DMS53 treated with DMSO at 0.1 percent for 48 hours (cell line): ENCODE results near the gene TANC2.

ENCODE experiments used
- DNase-seq: peaks from one replicate; lab custom pipeline; 2025; ENCODE audit not compliant: unreplicated experiment; lab: John Stamatoyannopoulos, UW

The TANC2 gene

DNA sequence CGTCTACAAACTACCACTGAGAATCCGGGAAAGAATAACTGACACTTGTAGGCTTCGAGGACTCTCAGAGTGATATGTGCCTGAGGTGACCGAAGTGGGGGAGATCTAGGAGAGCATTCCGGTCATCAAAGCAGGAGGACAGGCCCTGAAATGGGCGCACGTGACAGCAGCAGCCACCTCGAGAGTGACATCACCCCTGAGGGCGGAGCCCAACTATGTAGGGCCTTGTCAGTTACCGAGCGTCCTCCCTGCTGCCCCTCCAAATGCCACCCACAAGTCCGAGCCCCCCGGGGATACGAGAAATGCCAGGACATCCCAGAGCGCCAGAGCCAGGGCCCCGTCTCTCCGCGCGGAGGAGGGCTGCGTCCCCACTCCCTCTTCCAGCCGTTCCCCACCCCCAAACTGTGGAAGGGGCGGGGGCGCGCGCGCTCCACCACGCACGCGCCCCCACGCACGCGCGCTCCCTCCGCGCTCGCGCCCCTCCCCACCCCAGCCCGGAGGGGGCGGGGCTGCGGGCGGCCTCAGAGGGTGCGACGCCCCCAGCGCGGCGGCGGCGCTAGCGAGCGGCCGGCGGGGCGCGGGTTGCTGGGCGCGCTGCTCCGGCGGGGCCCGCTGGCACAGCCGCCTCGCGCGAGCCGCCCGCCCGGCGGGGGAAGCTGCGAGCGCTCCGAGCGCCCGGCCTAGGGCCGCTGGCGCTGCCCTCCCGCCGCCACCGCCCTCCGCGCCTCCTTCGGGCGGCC, at the start of gene TANC2:
Gene TANC2 (plus strand): TSS at position 550 of the 740 bp plus-strand sequence. CDS start 43,325 bp downstream, outside the sequence.
- peak; percentile 61 for DNase-seq

GRCh38 chr17:62916684-62917571, 49.1 kb upstream of the TANC2 start:
- no peak for DNase-seq

GRCh38 chr17:62919388-62919787, 46.6 kb upstream of the TANC2 start:
- no peak for DNase-seq

GRCh38 chr17:62920300-62920699, 45.7 kb upstream of the TANC2 start:
- no peak for DNase-seq

DNA sequence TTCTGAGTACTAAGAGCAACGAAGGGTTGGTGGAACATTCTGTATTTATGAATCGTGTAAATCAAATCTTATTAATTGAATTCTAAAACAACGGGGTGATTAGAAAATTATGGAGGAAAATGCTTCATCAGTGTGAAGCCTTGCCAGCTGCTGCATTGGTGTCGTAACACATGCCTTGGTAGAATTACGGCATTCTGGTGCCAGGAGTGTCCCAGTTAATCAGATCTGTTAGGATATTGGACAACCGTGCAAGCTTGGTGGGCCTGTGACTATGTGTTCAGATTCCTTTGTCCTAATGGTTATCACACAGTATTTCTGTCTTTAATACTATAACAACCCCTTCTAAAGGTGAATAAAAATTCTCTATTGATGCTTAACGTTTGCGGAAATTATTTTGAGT, 44.2 kb upstream of the TANC2 start:
- no peak for DNase-seq

DNA sequence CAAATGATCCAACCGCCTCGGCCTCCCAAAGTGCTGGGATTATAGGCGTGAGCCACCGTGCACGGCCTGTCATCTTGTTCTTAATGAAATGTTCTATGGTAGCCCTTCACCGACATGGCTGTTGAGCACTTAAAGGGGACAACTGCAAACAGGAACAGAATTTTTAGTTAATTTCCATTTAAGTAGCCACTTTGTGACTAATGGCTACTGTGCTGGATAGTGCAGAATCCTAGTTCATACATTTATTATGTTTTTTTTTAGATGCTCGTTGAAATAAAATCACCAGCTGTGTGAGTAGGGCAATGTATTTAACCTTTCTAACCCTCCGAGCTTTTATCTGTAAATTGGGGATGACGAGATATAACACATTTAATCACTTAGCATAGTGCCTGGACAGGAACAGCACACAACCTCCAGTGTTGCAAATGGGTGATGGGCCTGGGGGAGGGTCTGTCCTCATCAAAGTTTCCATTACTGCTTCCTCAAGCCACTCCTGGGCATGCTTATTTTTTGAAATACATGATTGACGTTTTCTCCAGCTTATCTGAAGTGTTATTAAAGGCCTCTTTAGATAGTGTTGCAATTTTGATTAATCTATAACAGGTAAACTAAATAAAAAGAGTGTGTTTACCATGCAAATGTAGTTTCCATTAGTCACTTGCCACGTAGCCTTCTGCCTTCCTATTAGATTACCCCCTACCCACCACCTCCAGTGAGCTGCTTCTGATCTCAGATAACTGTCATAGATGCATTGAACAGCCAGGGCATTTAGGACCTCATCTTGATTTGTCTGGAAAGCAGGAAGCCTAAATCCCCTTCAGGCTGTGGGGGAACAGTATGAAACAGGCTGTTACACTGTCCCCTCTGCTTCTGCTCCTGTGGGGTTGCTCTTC, 42.5 kb upstream of the TANC2 start:
- no peak for DNase-seq

DNA sequence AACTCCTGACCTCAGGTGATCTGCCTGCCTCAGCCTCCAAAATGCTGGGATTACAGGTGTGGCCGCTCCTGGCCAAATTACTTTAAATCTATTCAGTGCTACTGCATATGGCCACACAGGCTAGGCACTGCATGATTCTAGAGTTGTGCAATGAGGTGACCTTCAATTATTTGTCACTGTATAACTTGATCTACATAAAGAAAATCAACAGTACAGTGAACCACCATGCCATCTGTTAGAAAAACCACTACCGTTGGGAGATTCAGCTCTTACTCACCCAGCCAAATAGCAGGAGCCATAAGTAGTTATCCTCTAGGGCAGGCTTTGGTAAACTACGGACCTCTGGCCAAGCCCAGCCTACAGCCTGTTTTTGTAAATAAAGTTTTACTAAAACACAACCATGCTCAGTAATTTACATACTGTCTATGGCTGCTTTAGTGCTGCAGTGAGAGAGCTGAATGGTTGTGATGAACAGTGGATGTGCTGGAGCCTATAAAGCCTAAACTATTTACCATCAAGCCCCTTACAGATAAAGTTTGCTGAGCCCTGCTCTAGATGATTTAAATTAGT, 40.7 kb upstream of the TANC2 start:
- DNase-seq: no peak

- DNase-seq: no peak
Measured at GRCh38 chr17:62927083-62927482, 39.0 kb upstream of the TANC2 start.

- DNase-seq: no peak
Measured at GRCh38 chr17:62929320-62929719, 36.7 kb upstream of the TANC2 start.

GRCh38 chr17:62931101-62931500, 34.9 kb upstream of the TANC2 start:
- DNase-seq: no peak

GRCh38 chr17:62933501-62934385, 32.3 kb upstream of the TANC2 start:
- no peak for DNase-seq

- no peak for DNase-seq
Measured at GRCh38 chr17:62935098-62935497, 30.9 kb upstream of the TANC2 start.

GRCh38 chr17:62935523-62935922, 30.5 kb upstream of the TANC2 start:
- DNase-seq: no peak

- DNase-seq: no peak
Measured at GRCh38 chr17:62937606-62938005, 28.4 kb upstream of the TANC2 start.

DNA sequence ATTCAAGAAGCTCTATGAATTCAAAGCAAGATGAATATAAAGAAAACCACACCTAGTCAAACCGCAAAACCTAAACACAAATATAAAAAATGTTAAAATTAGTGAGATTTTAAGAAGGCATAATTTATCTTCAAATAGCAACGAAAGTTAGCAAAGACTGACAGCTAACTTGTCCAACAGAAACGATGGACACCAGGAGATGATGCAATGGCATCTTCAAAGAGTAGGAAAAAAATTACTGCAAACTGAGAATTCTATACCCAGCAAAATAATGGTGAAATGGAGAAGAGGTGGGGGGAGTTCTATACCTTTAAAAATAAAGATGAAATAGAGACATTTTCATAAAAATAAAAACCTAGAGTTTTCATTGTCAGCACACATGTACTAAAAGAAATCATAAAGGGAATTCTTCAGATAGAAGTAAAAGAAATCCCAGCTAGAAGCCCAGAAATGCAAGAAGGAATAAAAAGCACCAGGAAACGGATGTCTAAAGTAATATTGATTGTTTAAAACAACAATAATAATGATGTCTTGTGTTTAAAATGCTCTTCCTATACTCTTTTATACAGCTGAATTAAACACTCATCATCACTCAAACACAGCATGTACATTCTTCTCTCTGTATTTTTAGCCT, 24.6 kb upstream of the TANC2 start:
- no peak for DNase-seq

DNA sequence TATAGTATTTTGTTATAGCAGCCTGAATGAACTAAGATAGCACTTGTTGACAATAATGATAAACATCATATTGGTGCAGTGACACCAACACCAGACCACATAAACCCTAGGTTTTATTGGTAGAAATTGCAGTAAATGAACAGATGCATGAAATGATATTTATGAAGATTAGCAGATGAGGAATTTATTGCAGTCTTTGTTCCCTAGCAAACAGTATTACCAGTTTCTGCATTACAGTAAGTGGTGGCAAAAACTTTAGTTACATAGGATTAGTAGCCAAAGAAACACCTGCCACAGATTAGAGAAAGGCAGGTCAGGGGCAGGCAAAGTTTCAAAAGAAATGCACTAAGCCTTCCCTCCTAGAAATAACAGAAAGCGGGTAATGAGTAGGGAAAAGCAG, 17.7 kb upstream of the TANC2 start:
- no peak for DNase-seq

GRCh38 chr17:62949036-62949435, 17.0 kb upstream of the TANC2 start:
- no peak for DNase-seq

DNA sequence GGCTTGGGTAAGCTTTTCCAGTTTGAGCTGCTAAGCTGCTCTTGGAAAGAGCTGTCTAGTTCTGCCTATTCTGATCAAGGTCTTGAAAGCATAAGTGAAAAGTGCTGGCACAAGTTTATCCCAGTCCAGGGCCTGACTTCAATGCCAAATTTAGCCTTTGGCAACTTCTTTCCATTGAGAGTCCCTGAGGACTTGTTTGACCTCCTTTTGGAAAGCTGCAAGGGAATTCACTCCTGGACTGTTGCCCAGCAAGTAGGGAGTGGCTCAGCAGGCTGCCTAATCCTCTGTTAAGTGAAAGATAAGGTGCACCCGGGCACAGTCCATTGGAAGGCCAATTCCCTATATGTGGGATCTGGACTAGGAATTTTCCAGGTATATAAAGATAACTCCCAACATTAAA, 16.0 kb upstream of the TANC2 start:
- no peak for DNase-seq

DNA sequence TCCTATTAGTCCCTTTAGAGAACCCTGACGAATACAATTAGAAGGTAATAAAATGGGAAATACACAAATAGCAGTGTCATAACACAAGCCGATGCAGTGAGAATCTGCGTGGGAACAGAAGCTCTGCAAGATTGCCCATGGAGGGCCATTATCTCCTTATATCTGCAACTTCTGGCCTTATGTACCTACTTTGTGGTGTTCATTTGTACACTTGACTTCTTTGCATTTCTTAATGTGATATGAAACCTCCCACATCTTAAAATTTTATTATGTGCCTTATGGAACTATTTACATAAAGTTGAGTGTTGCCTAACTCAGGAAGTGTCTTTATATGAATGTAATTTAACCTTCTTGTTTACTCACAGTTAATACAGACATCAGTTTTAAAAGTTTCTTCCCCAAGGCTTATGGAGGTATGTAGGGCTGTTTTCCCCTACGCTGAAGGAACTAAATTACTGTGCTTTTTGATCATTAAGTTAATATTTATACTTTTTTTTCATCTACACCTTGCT, 10.1 kb upstream of the TANC2 start:
- no peak for DNase-seq
